Activated B cell treated with CpG ODN at 0.5 μM for 24 hours (primary cell): ENCODE data around the gene KMO. TPM values are rescaled to one million over a fixed set of nuclear protein-coding genes. Genes with fewer than 3 reads are reported as not detected.
A peak's percentile ranks its signal among the peaks of the same experiment; 100 is the strongest.

ENCODE experiments used
- ATAC-seq: fragments of 200-7000 bp; cut with Tn5 transposase; one replicate; pipeline ENCODE4 v1.10.0; 2021; ENCODE audit warnings: low read depth, mild to moderate bottlenecking, moderate library complexity
- CTCF ChIA-PET: fragments of 350-600 bp; sonication (Branson Sonifier 250); formaldehyde crosslinking; loops from one replicate; lab custom pipeline; 2021; ENCODE audit warnings: antibody characterized with exemption; lab: Charles Lee
- POLR2A ChIA-PET: fragments of 350-600 bp; sonication (Branson Sonifier 250); formaldehyde crosslinking; loops from one replicate; lab custom pipeline; 2021; ENCODE audit warnings: antibody characterized with exemption; lab: Charles Lee
- DNase-seq: peaks from one replicate; pipeline ENCODE4 v3.0.0; 2022
- H3K27ac Mint-ChIP-seq: one replicate; pipeline ENCODE4 v1.8.0; 2020; ENCODE audit warnings: mixed read lengths
- H3K27me3 Mint-ChIP-seq: one replicate; pipeline ENCODE4 v1.8.0; 2021; ENCODE audit warnings: mixed read lengths
- H3K36me3 Mint-ChIP-seq: one replicate; pipeline ENCODE4 v1.8.0; 2021; ENCODE audit warnings: low read depth, mixed read lengths
- H3K4me1 Mint-ChIP-seq: one replicate; pipeline ENCODE4 v1.8.0; 2021; ENCODE audit warnings: mixed read lengths
- H3K4me3 Mint-ChIP-seq: one replicate; pipeline ENCODE4 v1.8.0; 2020; ENCODE audit warnings: mild to moderate bottlenecking, mixed read lengths
- H3K9me3 Mint-ChIP-seq: one replicate; pipeline ENCODE4 v1.8.0; 2020; ENCODE audit warnings: mixed read lengths
- intact Hi-C: fragments of 100-400 bp; cut with micrococcal nuclease; formaldehyde crosslinking; loops from one replicate; pipeline ENCODE4 v1.15.1; 2024
- total RNA-seq: library from RNA; stranded (reverse); gene quantifications from 2 replicates; pipeline ENCODE4 v1.2.3, GENCODE V29; 2022
- TF ChIP-seq, protein P1 (sequence below): fragments of 200-600 bp; IDR thresholded peaks from one replicate; pipeline ENCODE4 v1.8.0; 2022; ENCODE audit warnings: antibody characterized with exemption, mild to moderate bottlenecking

KMO gene
- total RNA-seq, 1 donor from 2014 or later, result 53.6 TPM

GRCh38 chr1:241605146-241605805 is 73.1 kb downstream of the KMO start:
- no peaks in the 10 kb centered on the region for H3K9me3 Mint-ChIP-seq
- TF ChIP-seq, protein P1, sequence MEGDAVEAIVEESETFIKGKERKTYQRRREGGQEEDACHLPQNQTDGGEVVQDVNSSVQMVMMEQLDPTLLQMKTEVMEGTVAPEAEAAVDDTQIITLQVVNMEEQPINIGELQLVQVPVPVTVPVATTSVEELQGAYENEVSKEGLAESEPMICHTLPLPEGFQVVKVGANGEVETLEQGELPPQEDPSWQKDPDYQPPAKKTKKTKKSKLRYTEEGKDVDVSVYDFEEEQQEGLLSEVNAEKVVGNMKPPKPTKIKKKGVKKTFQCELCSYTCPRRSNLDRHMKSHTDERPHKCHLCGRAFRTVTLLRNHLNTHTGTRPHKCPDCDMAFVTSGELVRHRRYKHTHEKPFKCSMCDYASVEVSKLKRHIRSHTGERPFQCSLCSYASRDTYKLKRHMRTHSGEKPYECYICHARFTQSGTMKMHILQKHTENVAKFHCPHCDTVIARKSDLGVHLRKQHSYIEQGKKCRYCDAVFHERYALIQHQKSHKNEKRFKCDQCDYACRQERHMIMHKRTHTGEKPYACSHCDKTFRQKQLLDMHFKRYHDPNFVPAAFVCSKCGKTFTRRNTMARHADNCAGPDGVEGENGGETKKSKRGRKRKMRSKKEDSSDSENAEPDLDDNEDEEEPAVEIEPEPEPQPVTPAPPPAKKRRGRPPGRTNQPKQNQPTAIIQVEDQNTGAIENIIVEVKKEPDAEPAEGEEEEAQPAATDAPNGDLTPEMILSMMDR, result no peak
- ChIA-PET CTCF (no interaction called here), POLR2A (interaction anchor here (0.7 kb wide), 2 partner anchors 72 to 246 kb away, joined by 4 read pairs; no protein-coding TSS in a partner anchor)
- H3K36me3 Mint-ChIP-seq, result peaks cover 39% of the 10 kb centered on the region
- H3K27me3 Mint-ChIP-seq, result no peaks in the 10 kb centered on the region
- intact Hi-C loops, result no loop called here
- H3K4me1 Mint-ChIP-seq, result peaks cover 47% of the 10 kb centered on the region
- no peak overlapping the region for H3K4me3 Mint-ChIP-seq
- no peak for DNase-seq
- no peak for ATAC-seq
- no peak overlapping the region for H3K27ac Mint-ChIP-seq

- no peaks in the 10 kb centered on the region for H3K9me3 Mint-ChIP-seq
- ChIA-PET POLR2A (no interaction called here), CTCF (interaction anchor here (1.0 to 1.2 kb wide), 2 partner anchors 33 to 392 kb away, joined by 3 read pairs; partner anchors contain the start of gene MAP1LC3C)
- H3K4me3 Mint-ChIP-seq, result no peak overlapping the region
- no peak for ATAC-seq
- TF ChIP-seq, protein P1, result no peak
- no peaks in the 10 kb centered on the region for H3K27me3 Mint-ChIP-seq
- H3K36me3 Mint-ChIP-seq, result peaks cover 30% of the 10 kb centered on the region
- peaks cover 36% of the 10 kb centered on the region for H3K4me1 Mint-ChIP-seq
- DNase-seq, result no peak
- H3K27ac Mint-ChIP-seq, result no peak overlapping the region
- intact Hi-C loops, result no loop called here
Measured at GRCh38 chr1:241606544-241606943, 74.4 kb downstream of the KMO start.

DNA sequence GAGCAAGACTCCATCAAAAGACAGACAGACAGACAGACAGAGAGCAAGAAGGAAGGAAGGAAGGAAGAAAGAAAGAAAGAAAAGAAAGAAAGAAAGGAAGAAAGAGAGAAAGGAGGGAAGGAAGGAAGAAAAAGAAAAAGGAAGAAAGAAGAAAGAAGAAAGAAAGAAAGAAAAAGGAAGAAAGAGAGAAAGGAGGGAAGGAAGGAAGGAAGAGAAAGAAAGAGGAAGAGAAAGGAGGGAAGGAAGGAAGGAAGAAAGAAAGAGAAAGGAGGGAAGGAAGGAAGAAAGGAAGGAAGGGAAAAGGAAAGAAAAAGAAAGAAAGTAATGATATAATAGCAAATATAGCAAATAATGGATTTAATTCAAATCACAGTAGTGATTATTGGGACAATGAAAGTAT is 75.3 kb downstream of the KMO start:
- intact Hi-C loops, result no loop called here
- Mint-ChIP-seq H3K9me3 (no peaks in the 10 kb centered on the region), H3K4me1 (peaks cover 26% of the 10 kb centered on the region), H3K4me3 (no peak overlapping the region), H3K27ac (peak overlapping the region; percentile 8), H3K27me3 (no peaks in the 10 kb centered on the region), H3K36me3 (peaks cover 21% of the 10 kb centered on the region)
- TF ChIP-seq, protein P1, result no peak
- ChIA-PET POLR2A (no interaction called here), CTCF (interaction anchor here (1.1 to 1.2 kb wide), 2 partner anchors 19 to 391 kb away, joined by 3 to 4 read pairs; partner anchors contain the start of gene MAP1LC3C)
- DNase-seq, result no peak
- ATAC-seq, result no peak

DNA sequence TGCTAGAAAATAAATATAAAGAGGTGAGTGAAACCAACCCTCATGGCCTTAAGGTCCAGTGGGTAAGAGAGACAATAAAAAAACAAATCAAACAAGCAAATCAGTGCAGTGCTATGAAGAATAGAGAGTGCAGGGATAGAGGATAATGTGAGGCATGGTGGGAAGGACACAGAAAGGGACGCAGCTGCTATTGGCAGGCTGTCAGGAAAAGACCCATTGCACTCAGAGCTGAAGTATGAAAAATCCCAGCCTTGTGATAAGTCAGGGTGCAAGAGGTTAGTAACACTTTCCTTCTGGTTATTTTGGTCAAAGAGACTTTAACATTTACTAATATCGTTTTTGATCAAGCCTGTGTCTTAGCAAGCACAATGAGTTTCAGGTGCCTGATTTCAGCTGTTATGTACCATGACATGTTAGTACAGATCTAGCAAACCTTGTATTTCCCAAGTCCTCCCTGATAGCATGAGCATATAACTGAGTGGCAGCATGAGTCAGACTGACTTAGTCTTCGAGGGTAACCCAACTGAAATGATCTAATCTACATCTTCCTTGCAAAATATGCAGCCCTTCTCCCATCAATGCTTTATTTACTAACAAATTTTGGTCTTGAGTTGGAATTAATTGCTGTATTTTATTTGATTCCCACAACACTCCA is 76.3 kb downstream of the KMO start:
- DNase-seq (no peak), ATAC-seq (no peak)
- intact Hi-C loops, result no loop called here
- H3K27ac Mint-ChIP-seq, result peak overlapping the region; percentile 2
- ChIA-PET POLR2A (no interaction called here), CTCF (interaction anchor here (0.8 to 4.9 kb wide), 2 partner anchors 18 to 390 kb away, joined by 3 to 49 read pairs; partner anchors contain the start of gene MAP1LC3C)
- TF ChIP-seq, protein P1, result no peak
- peaks cover 16% of the 10 kb centered on the region for H3K36me3 Mint-ChIP-seq
- H3K4me3 Mint-ChIP-seq, result no peak overlapping the region
- H3K9me3 Mint-ChIP-seq, result no peaks in the 10 kb centered on the region
- no peaks in the 10 kb centered on the region for H3K27me3 Mint-ChIP-seq
- H3K4me1 Mint-ChIP-seq, result peaks cover 20% of the 10 kb centered on the region
